Bladder microvascular endothelial cell (primary cell): ENCODE data around the gene IGDCC3. TPM values are rescaled to one million over a fixed set of nuclear protein-coding genes. Genes with fewer than 3 reads are reported as not detected.

Experiments
- total RNA-seq: library from RNA; depleted of rRNA; stranded (reverse); fragments of >200 nt; gene quantifications from 2 replicates; pipeline ENCODE4 v1.2.3, GENCODE V29; 2014

Gene IGDCC3
- not detected in 2 replicates for total RNA-seq

DNA sequence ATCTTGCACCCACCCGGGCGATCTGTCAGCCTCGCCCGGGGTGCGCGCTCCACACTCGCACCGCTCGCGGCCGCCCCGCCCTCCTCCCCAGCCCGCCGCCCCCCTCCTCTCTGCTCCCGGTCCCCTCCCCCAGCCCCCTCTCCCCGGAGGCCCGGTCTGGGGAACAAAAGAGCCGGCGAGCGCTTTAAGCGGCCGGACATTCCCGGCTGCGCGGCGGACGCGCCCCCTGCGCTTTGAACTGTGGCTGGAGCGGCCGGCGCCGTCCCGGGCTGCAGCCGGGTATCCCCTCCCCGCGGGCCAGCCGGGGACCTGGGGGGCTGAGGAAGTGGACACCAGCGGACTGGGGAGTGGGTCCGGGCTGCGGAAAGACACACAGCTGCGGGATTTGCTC, at the start of gene IGDCC3:
IGDCC3 (minus strand) TSS at position 27 of the 391 bp plus-strand sequence. CDS start 214 bp downstream, outside the sequence.

DNA sequence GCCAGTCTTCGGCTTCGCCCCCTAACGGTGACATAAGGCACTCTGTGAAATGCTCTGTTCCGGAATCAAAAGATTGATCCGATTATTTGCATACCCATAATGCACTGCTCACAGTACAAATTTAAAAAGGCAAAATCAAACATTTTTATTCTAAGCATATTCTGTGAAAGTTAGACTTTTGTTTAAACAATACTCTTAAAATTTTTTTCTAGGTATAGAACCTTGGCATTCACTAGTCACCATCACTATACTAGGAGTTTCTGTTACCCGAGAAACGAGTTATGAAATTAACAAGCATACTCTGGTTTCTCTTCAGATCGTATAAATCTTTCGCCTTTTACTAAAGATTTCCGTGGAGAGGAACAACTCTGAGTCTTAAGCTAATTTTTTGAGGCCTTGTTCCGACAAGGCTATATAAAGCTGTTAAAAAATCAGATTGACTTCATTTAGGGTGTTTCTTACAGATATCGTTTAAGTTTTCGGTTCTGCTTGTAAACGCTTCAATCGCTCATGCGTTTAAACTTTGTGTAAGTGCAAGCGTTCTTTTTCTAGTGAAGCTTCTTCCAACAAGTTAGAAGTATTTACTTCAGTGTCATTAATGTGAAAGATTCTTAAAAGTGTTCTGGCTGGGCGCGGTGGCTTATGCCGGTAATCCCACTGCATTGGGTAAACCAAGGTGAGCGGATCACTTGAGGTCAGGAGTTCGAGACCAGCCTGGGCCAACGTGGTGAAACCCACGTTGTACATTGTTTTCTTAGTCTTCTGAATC, 73.2 kb downstream of the IGDCC3 start, which contains the start of gene RNU5B-1:
RNU5B-1 (plus strand) TSS at position 297 of the 769 bp plus-strand sequence.

DNA sequence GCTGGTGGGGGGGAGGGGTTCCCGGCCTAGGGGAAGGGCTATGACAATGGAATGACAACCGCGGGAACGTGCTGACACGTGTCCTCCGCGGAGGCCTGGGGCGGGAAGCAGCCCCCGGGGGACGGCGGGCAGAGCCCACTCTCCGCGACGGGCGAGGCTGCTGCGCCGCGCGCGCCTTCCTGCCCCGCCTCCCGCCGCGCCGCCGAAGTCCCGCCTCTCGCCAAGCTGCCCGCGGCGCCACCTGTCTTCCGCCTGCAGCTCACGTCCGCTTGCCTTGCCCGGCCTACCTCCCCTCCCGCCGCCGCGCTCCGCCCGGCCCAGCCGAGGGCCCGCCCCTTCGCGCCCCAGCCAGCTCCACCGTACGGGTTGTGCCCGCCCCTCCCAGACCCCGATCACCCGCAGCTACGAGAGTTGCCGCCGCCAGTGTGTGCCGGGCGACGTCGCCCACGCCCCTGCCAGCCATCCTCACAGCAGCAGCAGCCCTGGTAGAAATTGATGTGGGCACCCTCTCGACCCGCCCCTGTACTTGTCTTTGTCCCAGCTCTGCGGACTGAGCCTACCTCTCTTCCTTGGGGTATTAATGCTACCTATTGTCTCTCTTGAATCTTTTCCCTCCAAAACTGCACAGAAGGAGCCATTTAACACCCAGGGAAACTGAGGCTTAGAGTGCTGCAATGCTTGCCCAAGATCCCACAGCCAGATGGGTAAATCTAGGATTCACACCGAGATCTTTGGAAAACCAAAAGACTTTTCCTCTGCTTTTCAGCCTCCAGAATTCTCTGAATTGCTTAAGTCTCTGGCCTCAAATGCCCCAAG, 90.9 kb downstream of the IGDCC3 start, which contains the start of gene PARP16:
PARP16 (minus strand) TSS at position 180 of the 816 bp plus-strand sequence. CDS start 457 bp downstream, outside the sequence.

Other genes with a start within 250 kb of the IGDCC3 start
- gene PDCD7, start 244.2 kb downstream of the IGDCC3 start, total RNA-seq: 8.3 and 14.2 TPM in 2 replicates
- 32.1 and 66.0 TPM in 2 replicates for gene CLPX, start 192.7 kb downstream of the IGDCC3 start, total RNA-seq
- gene CILP, start 166.5 kb downstream of the IGDCC3 start, total RNA-seq: not detected in 2 replicates
- gene PARP16, start 91.1 kb downstream of the IGDCC3 start, total RNA-seq: 0.97 and 3.0 TPM in 2 replicates
- not detected in 2 replicates for gene RNU5A-1, start 82.0 kb downstream of the IGDCC3 start, total RNA-seq
- not detected in 2 replicates for gene RNU5B-1, start 73.3 kb downstream of the IGDCC3 start, total RNA-seq
- gene IGDCC4, start 44.9 kb upstream of the IGDCC3 start, total RNA-seq: under 0.01 and 0.13 TPM in 2 replicates
- gene DPP8, start 139.7 kb upstream of the IGDCC3 start, total RNA-seq: 34.0 and 61.2 TPM in 2 replicates
- gene HACD3, start 152.5 kb upstream of the IGDCC3 start, total RNA-seq: 42.9 and 110 TPM in 2 replicates
- 27.4 and 37.8 TPM in 2 replicates for gene INTS14, start 233.1 kb upstream of the IGDCC3 start, total RNA-seq
- gene SLC24A1, start 243.9 kb upstream of the IGDCC3 start, total RNA-seq: 1.8 and 15.1 TPM in 2 replicates